ENCODE results near the gene VAV3. TPM values are rescaled to one million over a fixed set of nuclear protein-coding genes. Genes with fewer than 3 reads are reported as not detected.

VAV3 gene
- polyA plus RNA-seq, 2 donors: 23.9 to 35.5 TPM

DNA sequence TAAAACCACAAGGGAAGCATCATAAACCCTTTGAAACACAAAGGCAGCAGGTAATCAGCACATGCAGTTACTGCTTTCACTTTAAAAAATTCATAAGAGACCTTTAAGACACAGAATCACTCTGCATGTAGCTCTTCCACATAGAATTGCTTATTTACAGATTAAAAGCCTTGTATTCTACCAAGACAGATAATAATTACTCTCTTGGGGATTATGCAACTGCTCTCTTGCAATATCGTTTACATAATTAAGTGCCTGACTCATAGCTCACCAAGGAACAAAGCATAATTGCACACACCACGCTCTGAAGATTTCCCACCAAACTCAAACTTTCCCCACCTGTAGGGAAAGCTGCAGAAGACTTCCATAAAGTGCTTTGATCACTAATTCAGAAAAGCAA, 87.9 kb downstream of the VAV3 start:
- no peaks in the 10 kb centered on the region for H3K4me1 ChIP-seq (ENCODE audit: control insufficient read depth in 2 of 2, insufficient read depth in 2 of 2, low read length in 1 of 2)
- no peak overlapping the region for H3K4me3 ChIP-seq (ENCODE audit: low read depth in 1 of 2, low read length in 2 of 2)
- H3K9me3 ChIP-seq (ENCODE audit: control insufficient read depth in 2 of 2, insufficient read depth in 1 of 2, low read depth in 1 of 2, low read length in 1 of 2): no peaks in the 10 kb centered on the region
- 14 to 26% methylated on average over 2 of the region's 2 CpGs for WGBS, 2 donors
- H3K27me3 ChIP-seq (ENCODE audit: control insufficient read depth in 1 of 2, insufficient read depth in 2 of 2, low read length in 2 of 2): peaks cover 0 to 5% of the 10 kb centered on the region in 2 donors
- no peak overlapping the region for H3K27ac ChIP-seq (ENCODE audit: low read depth in 2 of 2, low read length in 1 of 2)
- no peaks in the 10 kb centered on the region for H3K36me3 ChIP-seq (ENCODE audit: control insufficient read depth in 2 of 2, insufficient read depth in 2 of 2, low read length in 1 of 2)

DNA sequence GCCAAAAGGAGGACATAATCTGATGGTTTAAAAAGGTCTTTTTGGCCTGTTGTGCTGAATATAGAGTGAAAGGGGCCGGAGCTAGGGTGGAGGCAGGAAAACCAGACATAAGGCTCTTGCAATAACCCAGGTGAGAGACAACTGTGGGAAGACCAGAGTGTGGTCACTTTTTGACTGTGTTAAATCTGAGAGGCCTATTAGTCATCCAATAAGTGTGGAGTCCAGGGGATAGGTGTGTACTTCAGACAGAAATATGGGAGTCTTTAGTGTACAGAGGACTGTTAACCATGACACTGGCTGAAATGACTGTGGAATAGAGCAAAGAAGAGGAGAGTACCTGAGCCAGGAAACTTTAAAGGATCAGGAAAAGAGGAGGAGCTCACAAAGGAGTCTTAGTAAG, 89.3 kb downstream of the VAV3 start:
- Histone ChIP-seq H3K27me3 (ENCODE audit: control insufficient read depth in 1 of 2, insufficient read depth in 2 of 2, low read length in 2 of 2) (no peaks in the 10 kb centered on the region), H3K4me1 (ENCODE audit: control insufficient read depth in 2 of 2, insufficient read depth in 2 of 2, low read length in 1 of 2) (no peaks in the 10 kb centered on the region), H3K27ac (ENCODE audit: low read depth in 2 of 2, low read length in 1 of 2) (no peak overlapping the region), H3K9me3 (ENCODE audit: control insufficient read depth in 2 of 2, insufficient read depth in 1 of 2, low read depth in 1 of 2, low read length in 1 of 2) (no peaks in the 10 kb centered on the region), H3K4me3 (ENCODE audit: low read depth in 1 of 2, low read length in 2 of 2) (no peak overlapping the region), H3K36me3 (ENCODE audit: control insufficient read depth in 2 of 2, insufficient read depth in 2 of 2, low read length in 1 of 2) (no peaks in the 10 kb centered on the region)
- WGBS, 2 donors: 80 to 92% methylated on average over 1 of the region's 1 CpG

DNA sequence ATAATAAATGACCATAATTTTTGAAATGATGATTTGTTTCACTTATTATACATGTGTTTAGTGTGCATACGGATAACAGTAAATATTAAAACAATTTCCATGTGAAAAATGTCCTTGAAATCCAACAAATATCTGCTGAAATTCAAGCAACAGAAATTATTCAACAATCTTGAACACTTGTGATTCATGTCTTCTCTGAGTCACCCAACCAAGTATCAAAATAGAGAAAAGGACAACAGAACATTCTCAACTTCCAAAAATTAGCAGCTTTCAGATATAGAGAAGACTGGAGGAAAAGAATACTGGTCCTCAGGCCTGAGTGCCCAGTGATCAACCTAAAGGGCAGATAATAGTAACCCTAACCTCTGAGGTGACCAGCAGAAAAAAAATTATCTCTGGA, 90.8 kb downstream of the VAV3 start:
- Histone ChIP-seq H3K4me3 (ENCODE audit: low read depth in 1 of 2, low read length in 2 of 2) (no peak overlapping the region), H3K36me3 (ENCODE audit: control insufficient read depth in 2 of 2, insufficient read depth in 2 of 2, low read length in 1 of 2) (no peaks in the 10 kb centered on the region), H3K27ac (ENCODE audit: low read depth in 2 of 2, low read length in 1 of 2) (no peak overlapping the region), H3K27me3 (ENCODE audit: control insufficient read depth in 1 of 2, insufficient read depth in 2 of 2, low read length in 2 of 2) (no peaks in the 10 kb centered on the region), H3K4me1 (ENCODE audit: control insufficient read depth in 2 of 2, insufficient read depth in 2 of 2, low read length in 1 of 2) (no peaks in the 10 kb centered on the region), H3K9me3 (ENCODE audit: control insufficient read depth in 2 of 2, insufficient read depth in 1 of 2, low read depth in 1 of 2, low read length in 1 of 2) (no peaks in the 10 kb centered on the region)
- WGBS, 2 donors: 73 to 86% methylated on average over 1 of the region's 1 CpG

DNA sequence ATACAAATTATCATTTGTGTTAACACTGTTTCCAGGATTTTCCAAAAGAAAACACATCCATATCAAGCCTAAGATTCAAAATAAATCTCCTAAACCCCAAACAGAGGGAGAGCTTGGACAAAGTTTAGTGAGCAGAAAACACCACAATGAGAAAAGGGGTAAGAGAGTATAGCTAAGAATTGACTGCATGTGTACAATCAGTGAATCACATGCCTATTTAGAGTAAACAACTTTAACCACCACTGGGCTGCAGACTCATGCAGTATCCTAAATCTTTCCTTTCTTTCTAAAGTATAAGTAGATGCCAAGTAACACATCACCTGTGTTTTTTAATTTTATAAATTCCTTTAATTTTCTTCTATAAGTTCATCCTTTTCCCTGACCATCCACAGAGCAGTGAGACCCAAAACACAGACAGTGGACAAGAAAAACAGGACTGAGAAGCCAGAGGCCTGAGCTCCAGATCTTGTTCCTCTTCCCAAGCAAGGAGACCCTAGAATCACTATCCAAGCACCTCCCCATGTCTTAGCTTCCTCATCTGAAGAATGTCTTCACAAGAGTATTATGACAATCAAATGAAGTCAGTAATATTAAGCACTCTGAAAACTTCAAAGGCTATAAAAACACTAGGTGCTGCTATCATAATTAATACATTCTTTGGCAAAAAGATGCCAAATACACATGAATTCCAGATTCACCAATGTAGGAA, 93.1 kb downstream of the VAV3 start:
- Histone ChIP-seq H3K4me1 (ENCODE audit: control insufficient read depth in 2 of 2, insufficient read depth in 2 of 2, low read length in 1 of 2) (no peaks in the 10 kb centered on the region), H3K27me3 (ENCODE audit: control insufficient read depth in 1 of 2, insufficient read depth in 2 of 2, low read length in 2 of 2) (no peaks in the 10 kb centered on the region), H3K27ac (ENCODE audit: low read depth in 2 of 2, low read length in 1 of 2) (no peak overlapping the region), H3K4me3 (ENCODE audit: low read depth in 1 of 2, low read length in 2 of 2) (no peak overlapping the region), H3K36me3 (ENCODE audit: control insufficient read depth in 2 of 2, insufficient read depth in 2 of 2, low read length in 1 of 2) (no peaks in the 10 kb centered on the region), H3K9me3 (ENCODE audit: control insufficient read depth in 2 of 2, insufficient read depth in 1 of 2, low read depth in 1 of 2, low read length in 1 of 2) (no peaks in the 10 kb centered on the region)

DNA sequence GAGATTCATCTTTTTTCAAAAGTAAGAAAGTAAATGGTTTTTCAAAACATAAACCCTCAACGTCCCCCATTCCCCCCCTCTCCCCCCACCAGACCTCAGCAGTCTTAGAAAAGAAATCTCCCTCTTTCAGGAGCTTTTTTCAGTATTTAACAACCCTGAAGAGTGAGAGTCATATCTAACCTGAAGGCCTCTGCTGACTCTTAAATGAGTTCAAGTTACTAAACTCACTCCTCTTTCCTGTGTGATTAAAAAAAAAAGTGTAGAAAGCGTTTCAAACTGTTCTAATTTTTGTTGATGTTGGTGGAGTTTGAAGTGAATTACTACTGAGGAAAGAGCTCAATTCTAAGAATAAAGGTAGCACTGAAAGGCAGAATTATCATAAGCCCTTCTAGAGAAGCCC, 93.7 kb downstream of the VAV3 start:
- no peaks in the 10 kb centered on the region for H3K27me3 ChIP-seq (ENCODE audit: control insufficient read depth in 1 of 2, insufficient read depth in 2 of 2, low read length in 2 of 2)
- 29 to 56% methylated on average over 2 of the region's 2 CpGs for WGBS, 2 donors
- no peaks in the 10 kb centered on the region for H3K9me3 ChIP-seq (ENCODE audit: control insufficient read depth in 2 of 2, insufficient read depth in 1 of 2, low read depth in 1 of 2, low read length in 1 of 2)
- no peaks in the 10 kb centered on the region for H3K4me1 ChIP-seq (ENCODE audit: control insufficient read depth in 2 of 2, insufficient read depth in 2 of 2, low read length in 1 of 2)
- H3K27ac ChIP-seq (ENCODE audit: low read depth in 2 of 2, low read length in 1 of 2): no peak overlapping the region
- H3K4me3 ChIP-seq (ENCODE audit: low read depth in 1 of 2, low read length in 2 of 2): no peak overlapping the region
- H3K36me3 ChIP-seq (ENCODE audit: control insufficient read depth in 2 of 2, insufficient read depth in 2 of 2, low read length in 1 of 2): no peaks in the 10 kb centered on the region

DNA sequence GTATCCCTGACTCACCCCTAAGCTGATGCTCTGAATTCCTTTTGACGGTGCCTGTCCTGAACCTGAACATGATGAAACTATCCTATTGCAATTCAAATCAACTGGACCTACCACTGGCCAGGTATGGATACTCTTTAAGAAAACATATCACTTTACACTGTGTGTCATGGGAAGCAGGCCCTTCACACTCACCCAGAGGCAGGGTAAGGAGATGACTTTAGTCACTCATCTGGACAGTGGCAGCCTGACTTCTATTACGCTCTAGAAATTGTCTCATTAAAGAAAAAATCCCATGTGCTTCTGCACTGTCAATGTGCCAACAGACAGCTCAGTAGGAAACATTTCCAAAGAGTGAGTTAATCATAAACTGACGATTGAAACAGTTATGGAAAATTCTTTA, 94.3 kb downstream of the VAV3 start:
- no peak overlapping the region for H3K4me3 ChIP-seq (ENCODE audit: low read depth in 1 of 2, low read length in 2 of 2)
- 52 to 66% methylated on average over 3 of the region's 3 CpGs for WGBS, 2 donors
- no peaks in the 10 kb centered on the region for H3K4me1 ChIP-seq (ENCODE audit: control insufficient read depth in 2 of 2, insufficient read depth in 2 of 2, low read length in 1 of 2)
- H3K36me3 ChIP-seq (ENCODE audit: control insufficient read depth in 2 of 2, insufficient read depth in 2 of 2, low read length in 1 of 2): no peaks in the 10 kb centered on the region
- no peaks in the 10 kb centered on the region for H3K27me3 ChIP-seq (ENCODE audit: control insufficient read depth in 1 of 2, insufficient read depth in 2 of 2, low read length in 2 of 2)
- H3K27ac ChIP-seq (ENCODE audit: low read depth in 2 of 2, low read length in 1 of 2): no peak overlapping the region
- H3K9me3 ChIP-seq (ENCODE audit: control insufficient read depth in 2 of 2, insufficient read depth in 1 of 2, low read depth in 1 of 2, low read length in 1 of 2): no peaks in the 10 kb centered on the region

DNA sequence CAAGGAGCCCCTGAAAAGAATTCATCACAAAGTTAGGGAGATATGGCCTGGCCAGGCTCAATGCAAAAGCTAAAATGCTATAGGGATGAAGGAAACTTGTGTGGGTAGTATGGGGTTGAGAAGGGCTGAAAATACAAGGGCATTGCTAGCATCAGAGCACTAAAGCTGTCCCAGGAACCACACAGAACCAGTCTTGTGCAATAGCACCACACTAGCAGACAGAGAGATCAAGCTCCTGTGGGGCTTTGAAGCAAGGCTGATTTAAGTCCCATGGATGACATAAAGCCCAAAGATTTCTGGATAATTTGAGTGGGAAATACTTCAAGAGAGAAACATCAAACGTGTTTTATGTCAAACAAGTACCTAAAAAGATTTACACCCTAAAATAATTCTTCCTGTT, 97.1 kb downstream of the VAV3 start:
- Histone ChIP-seq H3K27ac (ENCODE audit: low read depth in 2 of 2, low read length in 1 of 2) (no peak overlapping the region), H3K4me1 (ENCODE audit: control insufficient read depth in 2 of 2, insufficient read depth in 2 of 2, low read length in 1 of 2) (no peaks in the 10 kb centered on the region), H3K4me3 (ENCODE audit: low read depth in 1 of 2, low read length in 2 of 2) (no peak overlapping the region), H3K9me3 (ENCODE audit: control insufficient read depth in 2 of 2, insufficient read depth in 1 of 2, low read depth in 1 of 2, low read length in 1 of 2) (no peaks in the 10 kb centered on the region), H3K36me3 (ENCODE audit: control insufficient read depth in 2 of 2, insufficient read depth in 2 of 2, low read length in 1 of 2) (no peaks in the 10 kb centered on the region), H3K27me3 (ENCODE audit: control insufficient read depth in 1 of 2, insufficient read depth in 2 of 2, low read length in 2 of 2) (no peaks in the 10 kb centered on the region)
- 29 to 38% methylated on average over 1 of the region's 1 CpG for WGBS, 2 donors

DNA sequence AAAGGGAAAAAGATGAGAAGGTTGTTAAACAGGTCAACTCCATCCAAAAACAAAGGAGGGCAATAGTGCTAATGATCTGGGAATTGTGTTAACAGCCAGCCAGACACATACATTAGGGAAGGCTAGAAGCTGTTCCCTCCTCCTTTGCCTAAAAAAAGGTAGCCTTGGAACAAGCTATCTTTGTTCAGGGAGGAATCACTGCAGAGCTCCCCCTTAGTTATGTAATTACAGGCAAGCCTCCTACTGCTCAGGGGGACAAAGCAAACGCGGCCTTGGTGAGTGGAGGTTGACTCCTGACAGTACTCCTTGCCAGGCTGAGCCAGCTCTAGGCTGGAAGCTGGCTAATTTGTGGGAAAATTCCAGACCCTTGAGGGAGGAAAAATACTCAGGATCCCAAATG, 97.6 kb downstream of the VAV3 start:
- H3K27ac ChIP-seq (ENCODE audit: low read depth in 2 of 2, low read length in 1 of 2): no peak overlapping the region
- 73 to 75% methylated on average over 2 of the region's 2 CpGs for WGBS, 2 donors
- no peaks in the 10 kb centered on the region for H3K9me3 ChIP-seq (ENCODE audit: control insufficient read depth in 2 of 2, insufficient read depth in 1 of 2, low read depth in 1 of 2, low read length in 1 of 2)
- no peaks in the 10 kb centered on the region for H3K27me3 ChIP-seq (ENCODE audit: control insufficient read depth in 1 of 2, insufficient read depth in 2 of 2, low read length in 2 of 2)
- no peak overlapping the region for H3K4me3 ChIP-seq (ENCODE audit: low read depth in 1 of 2, low read length in 2 of 2)
- no peaks in the 10 kb centered on the region for H3K4me1 ChIP-seq (ENCODE audit: control insufficient read depth in 2 of 2, insufficient read depth in 2 of 2, low read length in 1 of 2)
- H3K36me3 ChIP-seq (ENCODE audit: control insufficient read depth in 2 of 2, insufficient read depth in 2 of 2, low read length in 1 of 2): no peaks in the 10 kb centered on the region

DNA sequence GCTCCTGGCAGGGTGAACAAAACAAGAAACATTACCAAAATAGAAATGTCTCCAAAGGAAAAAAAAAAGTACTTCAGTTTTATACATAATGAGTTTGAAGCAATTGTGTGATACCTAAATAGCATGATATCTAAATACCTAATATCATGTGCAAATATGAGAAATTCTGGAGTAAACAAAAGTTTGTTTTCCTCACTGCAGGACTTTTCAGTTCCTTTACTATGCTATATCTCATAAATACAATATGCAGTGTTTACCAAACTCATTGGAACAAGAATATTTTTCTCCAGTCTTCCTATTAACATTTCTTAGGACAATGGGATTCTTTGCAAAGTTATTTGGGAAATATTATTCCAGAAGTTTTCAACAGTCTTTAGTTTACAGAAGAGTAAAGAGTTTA, 98.1 kb downstream of the VAV3 start:
- H3K4me1 ChIP-seq (ENCODE audit: control insufficient read depth in 2 of 2, insufficient read depth in 2 of 2, low read length in 1 of 2): no peaks in the 10 kb centered on the region
- no peaks in the 10 kb centered on the region for H3K36me3 ChIP-seq (ENCODE audit: control insufficient read depth in 2 of 2, insufficient read depth in 2 of 2, low read length in 1 of 2)
- H3K9me3 ChIP-seq (ENCODE audit: control insufficient read depth in 2 of 2, insufficient read depth in 1 of 2, low read depth in 1 of 2, low read length in 1 of 2): no peaks in the 10 kb centered on the region
- H3K27me3 ChIP-seq (ENCODE audit: control insufficient read depth in 1 of 2, insufficient read depth in 2 of 2, low read length in 2 of 2): no peaks in the 10 kb centered on the region
- no peak overlapping the region for H3K27ac ChIP-seq (ENCODE audit: low read depth in 2 of 2, low read length in 1 of 2)
- no peak overlapping the region for H3K4me3 ChIP-seq (ENCODE audit: low read depth in 1 of 2, low read length in 2 of 2)

DNA sequence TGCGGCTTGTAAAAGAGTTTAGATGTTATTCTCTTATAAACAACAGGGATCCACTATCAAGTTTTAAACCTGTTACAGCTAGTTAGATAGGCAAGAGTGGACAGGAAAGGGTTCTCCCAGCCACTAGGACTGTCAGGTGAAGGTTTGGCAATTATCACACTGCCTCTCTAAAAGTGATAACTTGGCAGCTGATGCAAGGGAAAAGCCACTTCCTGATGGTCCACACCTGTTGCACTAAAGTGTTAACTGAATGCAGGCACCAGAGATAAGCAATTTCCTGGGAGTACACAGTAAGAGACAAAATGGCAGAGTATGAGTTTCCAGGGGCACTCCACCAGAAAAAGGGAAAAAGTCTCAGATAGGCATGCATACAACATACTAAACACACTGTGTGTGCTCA, 99.4 kb downstream of the VAV3 start:
- H3K27me3 ChIP-seq (ENCODE audit: control insufficient read depth in 1 of 2, insufficient read depth in 2 of 2, low read length in 2 of 2): no peaks in the 10 kb centered on the region
- no peak overlapping the region for H3K4me3 ChIP-seq (ENCODE audit: low read depth in 1 of 2, low read length in 2 of 2)
- no peak overlapping the region for H3K27ac ChIP-seq (ENCODE audit: low read depth in 2 of 2, low read length in 1 of 2)
- no peaks in the 10 kb centered on the region for H3K4me1 ChIP-seq (ENCODE audit: control insufficient read depth in 2 of 2, insufficient read depth in 2 of 2, low read length in 1 of 2)
- WGBS, 2 donors: 73 to 76% methylated on average over 1 of the region's 1 CpG
- no peaks in the 10 kb centered on the region for H3K36me3 ChIP-seq (ENCODE audit: control insufficient read depth in 2 of 2, insufficient read depth in 2 of 2, low read length in 1 of 2)
- H3K9me3 ChIP-seq (ENCODE audit: control insufficient read depth in 2 of 2, insufficient read depth in 1 of 2, low read depth in 1 of 2, low read length in 1 of 2): no peaks in the 10 kb centered on the region
